ENCODE data around the gene PTTG1IP.
A peak's percentile ranks its signal among the peaks of the same experiment; 100 is the strongest.

Gene PTTG1IP

GRCh38 chr21:44801468-44802395 lies 71.8 kb downstream of the PTTG1IP start, which contains the start of gene UBE2G2:
Gene UBE2G2, minus strand, starts transcription at chr21:44801820. Its CDS starts 72 bp downstream, at chr21:44801748.
- peak; percentile 74 for DNase-seq (ENCODE audit: low read depth)

DNA sequence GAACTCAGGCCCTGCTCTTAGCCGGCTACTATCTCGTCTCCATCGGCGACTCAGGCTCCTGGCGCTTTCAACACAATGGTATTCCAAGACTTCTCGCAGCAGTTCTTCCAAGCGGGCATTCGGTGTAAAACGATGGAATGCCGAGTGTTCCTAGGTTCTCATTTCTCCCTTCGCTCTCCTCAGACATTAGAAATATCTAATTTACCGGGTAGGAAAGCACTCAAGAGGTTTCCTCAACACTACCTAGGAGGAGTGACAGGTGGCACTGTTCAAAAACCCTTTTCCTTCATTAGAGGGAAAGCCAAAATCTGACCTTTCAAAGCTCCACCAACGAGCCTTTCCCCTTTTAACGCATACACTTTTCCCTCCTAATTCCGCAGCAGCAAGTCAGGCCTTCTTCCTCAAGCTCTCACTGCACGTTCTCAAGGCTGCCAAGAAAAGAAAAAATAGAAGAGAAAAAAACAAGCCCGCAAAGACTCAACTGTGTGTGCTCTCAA lies 72.5 kb downstream of the PTTG1IP start:
- DNase-seq (ENCODE audit: low read depth), result no peak

GRCh38 chr21:44800103-44800502 lies 73.4 kb downstream of the PTTG1IP start:
- DNase-seq (ENCODE audit: low read depth), result peak; percentile 48

DNA sequence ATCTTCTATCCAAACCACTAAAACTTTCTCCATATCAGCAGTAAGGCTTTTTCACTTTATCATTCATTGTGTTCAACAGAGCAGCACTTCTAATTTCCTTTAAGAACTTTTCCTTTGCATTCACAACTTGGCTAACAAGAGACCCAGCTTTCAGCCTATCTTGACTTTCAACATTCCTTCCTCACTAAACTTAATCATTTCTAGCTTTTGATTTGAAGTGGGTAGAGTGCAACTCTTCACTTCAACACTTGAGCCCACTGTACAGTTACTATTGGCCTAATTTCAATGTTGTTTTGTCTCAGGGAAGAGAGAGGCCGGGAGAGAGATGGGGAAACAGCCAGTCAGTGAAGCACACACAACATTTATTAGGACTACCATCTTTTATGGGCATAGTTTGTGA lies 73.8 kb downstream of the PTTG1IP start:
- no peak for DNase-seq (ENCODE audit: low read depth)

Measured in fibroblast of gingiva (primary cell).